ENCODE measurements around the gene STX2. TPM values are rescaled to one million over a fixed set of nuclear protein-coding genes. Genes with fewer than 3 reads are reported as not detected.
"Not testable (repeated sequence)": the region's sequence is repeated elsewhere in the genome, so short reads cannot be mapped to it uniquely, and the experiment has no call there.

The STX2 gene
- total and polyA plus RNA-seq, 3 experiments from 2014 or later = 10.7 to 23.0 (median 22.1) TPM

DNA sequence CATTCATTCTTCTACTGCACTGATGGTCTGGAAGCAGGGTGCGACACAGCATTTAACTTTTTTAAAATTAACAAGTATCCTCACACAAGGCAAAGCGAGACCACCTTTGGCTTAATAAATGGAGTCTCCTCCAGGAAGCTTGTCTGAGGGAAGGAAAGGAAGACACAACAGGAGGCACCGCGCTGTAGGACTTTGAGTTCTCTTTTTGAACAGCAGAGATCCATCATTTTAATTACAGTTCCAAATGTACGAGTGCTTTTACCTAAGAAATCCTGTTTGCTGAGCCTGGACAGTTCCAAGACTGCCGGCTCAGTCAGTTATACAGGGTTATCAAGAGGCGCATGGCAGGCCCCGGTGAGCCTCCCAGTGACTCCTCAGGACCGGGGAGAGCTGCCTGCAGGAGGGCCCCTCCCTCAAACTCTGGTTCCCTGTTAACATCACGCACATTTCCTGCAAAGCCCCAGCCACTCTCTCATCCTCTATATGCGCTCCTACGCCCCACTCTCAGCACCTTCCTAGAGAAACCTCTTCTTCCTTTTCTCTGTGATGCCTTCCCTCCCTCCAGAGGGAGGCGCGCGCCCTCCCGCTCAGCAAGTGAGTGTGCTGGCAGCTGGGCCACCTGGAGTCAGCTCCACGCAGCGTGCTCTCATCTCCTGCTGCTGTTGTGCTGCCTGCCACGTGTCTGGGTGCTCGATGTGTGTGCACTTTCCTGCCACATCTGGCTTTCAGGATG is 46.1 kb downstream of the STX2 start:
- Mint-ChIP-seq H3K27me3 (no peaks in the 10 kb centered on the region), H3K4me1 (peaks cover 9 to 16% (median 15%) of the 10 kb centered on the region in 3 donors), H3K9me3 (no peaks in the 10 kb centered on the region), H3K36me3 (peaks cover 12 to 73% (median 26%) of the 10 kb centered on the region in 3 donors), H3K27ac (peak overlapping the region in 1 of 8 donors; percentile 72), H3K4me3 (no peak overlapping the region)
- POLR2A ChIA-PET = no interaction called here
- Histone ChIP-seq H3K27me3 (ENCODE audit: insufficient read depth, low read length, poor library complexity, severe bottlenecking) (no peaks in the 10 kb centered on the region), H3K36me3 (ENCODE audit: insufficient read depth, low read length) (peaks cover 4% of the 10 kb centered on the region), H3K9me3 (ENCODE audit: low read length) (no peaks in the 10 kb centered on the region), H3K4me1 (ENCODE audit: insufficient read depth, low read length) (no peaks in the 10 kb centered on the region), H3K4me3 (ENCODE audit: low read length) (no peak overlapping the region), H3K27ac (ENCODE audit: low read depth, low read length) (no peak overlapping the region)
- DNase-seq = no peak
- CTCF ChIA-PET = no interaction called here

- Mint-ChIP-seq H3K4me1 (peaks cover under 1 to 2% (median 2%) of the 10 kb centered on the region in 3 donors), H3K27ac (no peak overlapping the region), H3K9me3 (peaks cover 0 to 2% (median 0%) of the 10 kb centered on the region in 5 donors), H3K27me3 (no peaks in the 10 kb centered on the region), H3K36me3 (peaks cover 20 to 70% (median 31%) of the 10 kb centered on the region in 3 donors), H3K4me3 (no peak overlapping the region)
- Histone ChIP-seq H3K9me3 (ENCODE audit: low read length) (no peaks in the 10 kb centered on the region), H3K27ac (ENCODE audit: low read depth, low read length) (no peak overlapping the region), H3K36me3 (ENCODE audit: insufficient read depth, low read length) (peaks cover 4% of the 10 kb centered on the region), H3K27me3 (ENCODE audit: insufficient read depth, low read length, poor library complexity, severe bottlenecking) (no peaks in the 10 kb centered on the region), H3K4me1 (ENCODE audit: insufficient read depth, low read length) (no peaks in the 10 kb centered on the region), H3K4me3 (ENCODE audit: low read length) (no peak overlapping the region)
- CTCF ChIA-PET = no interaction called here
- DNase-seq = no peak
- POLR2A ChIA-PET = no interaction called here
Measured at GRCh38 chr12:130791629-130792028, 47.4 kb downstream of the STX2 start.

DNA sequence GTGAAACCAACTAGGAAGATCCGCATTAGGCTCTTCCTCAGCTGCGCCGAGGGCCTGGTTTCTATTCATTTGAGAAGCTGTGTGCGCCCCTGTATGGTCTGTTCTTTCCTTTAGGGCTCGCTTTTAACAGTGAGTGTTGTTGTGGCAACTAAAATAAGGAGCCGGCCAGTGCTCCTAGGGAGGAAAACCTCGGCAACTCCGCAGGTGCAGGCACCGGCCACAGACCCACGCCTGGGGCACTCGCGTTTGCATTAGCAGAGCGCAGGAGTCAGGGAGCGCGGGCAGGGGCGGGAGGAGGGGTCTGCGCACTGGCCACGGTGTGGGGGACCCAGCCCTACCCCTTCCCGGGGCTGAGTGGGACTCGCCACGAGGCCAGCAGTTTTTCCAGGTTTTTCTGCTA is 50.5 kb downstream of the STX2 start:
- Mint-ChIP-seq H3K27ac (no peak overlapping the region), H3K4me1 (no peaks in the 10 kb centered on the region), H3K4me3 (no peak overlapping the region), H3K9me3 (peaks cover 7 to 17% (median 9%) of the 10 kb centered on the region in 5 donors), H3K27me3 (no peaks in the 10 kb centered on the region), H3K36me3 (peaks cover 44 to 71% (median 45%) of the 10 kb centered on the region in 3 donors)
- DNase-seq = no peak
- H3K4me3 ChIP-seq (ENCODE audit: low read length) = no peak overlapping the region
- H3K27me3 ChIP-seq (ENCODE audit: insufficient read depth, low read length, poor library complexity, severe bottlenecking) = no peaks in the 10 kb centered on the region
- H3K4me1 ChIP-seq (ENCODE audit: insufficient read depth, low read length) = no peaks in the 10 kb centered on the region
- H3K9me3 ChIP-seq (ENCODE audit: low read length) = peaks cover 9% of the 10 kb centered on the region
- ChIA-PET POLR2A (no interaction called here), CTCF (no interaction called here)
- H3K27ac ChIP-seq (ENCODE audit: low read depth, low read length) = no peak overlapping the region
- H3K36me3 ChIP-seq (ENCODE audit: insufficient read depth, low read length) = peaks cover 2% of the 10 kb centered on the region

GRCh38 chr12:130787445-130788410 is 51.3 kb downstream of the STX2 start:
- H3K36me3 Mint-ChIP-seq = peaks cover 42 to 69% (median 50%) of the 10 kb centered on the region in 3 donors

DNA sequence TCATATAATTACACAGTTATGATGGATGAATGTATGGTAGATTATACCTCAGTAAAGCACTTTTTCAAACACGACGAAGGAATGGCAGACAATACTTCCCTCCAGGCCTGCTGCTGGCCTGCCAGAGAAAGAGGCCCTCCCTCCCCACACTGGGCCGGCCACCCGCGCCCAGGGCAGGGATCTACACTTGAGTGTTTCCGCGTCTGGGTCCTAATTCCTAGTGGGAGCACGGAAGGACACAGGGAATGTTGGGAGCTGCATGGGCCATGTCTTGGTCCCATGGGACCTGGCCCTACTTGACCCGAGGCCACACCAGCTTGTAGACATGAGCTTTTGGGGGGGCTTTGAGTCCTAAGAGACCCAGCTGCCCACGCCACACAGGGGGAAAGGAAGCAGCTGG is 52.0 kb downstream of the STX2 start:
- ChIA-PET POLR2A (no interaction called here), CTCF (no interaction called here)

More at GRCh38 chr12:130787445-130788410, 51.3 kb downstream of the STX2 start:
- Mint-ChIP-seq H3K27ac (no peak overlapping the region), H3K27me3 (no peaks in the 10 kb centered on the region), H3K4me1 (no peaks in the 10 kb centered on the region), H3K4me3 (no peak overlapping the region), H3K9me3 (peaks cover 7 to 17% (median 11%) of the 10 kb centered on the region in 5 donors)
- H3K9me3 ChIP-seq (ENCODE audit: low read length) = peaks cover 9% of the 10 kb centered on the region
- H3K27me3 ChIP-seq (ENCODE audit: insufficient read depth, low read length, poor library complexity, severe bottlenecking) = no peaks in the 10 kb centered on the region
- H3K36me3 ChIP-seq (ENCODE audit: insufficient read depth, low read length) = no peaks in the 10 kb centered on the region
- CTCF ChIA-PET = no interaction called here
- no peak overlapping the region for H3K27ac ChIP-seq (ENCODE audit: low read depth, low read length)
- no peak overlapping the region for H3K4me3 ChIP-seq (ENCODE audit: low read length)
- POLR2A ChIA-PET = no interaction called here
- no peak for DNase-seq
- no peaks in the 10 kb centered on the region for H3K4me1 ChIP-seq (ENCODE audit: insufficient read depth, low read length)

GRCh38 chr12:130783110-130783715 is 55.8 kb downstream of the STX2 start:
- Histone ChIP-seq H3K4me1 (ENCODE audit: insufficient read depth, low read length) (no peaks in the 10 kb centered on the region), H3K27me3 (ENCODE audit: insufficient read depth, low read length, poor library complexity, severe bottlenecking) (no peaks in the 10 kb centered on the region), H3K4me3 (ENCODE audit: low read length) (no peak overlapping the region), H3K36me3 (ENCODE audit: insufficient read depth, low read length) (no peaks in the 10 kb centered on the region), H3K9me3 (ENCODE audit: low read length) (peaks cover 9% of the 10 kb centered on the region), H3K27ac (ENCODE audit: low read depth, low read length) (no peak overlapping the region)
- H3K36me3 Mint-ChIP-seq = peaks cover 37 to 46% (median 44%) of the 10 kb centered on the region in 3 donors
- no peak for DNase-seq
- ChIA-PET POLR2A (no interaction called here), CTCF (no interaction called here)
- no peak overlapping the region for H3K4me3 Mint-ChIP-seq
- H3K27me3 Mint-ChIP-seq = no peaks in the 10 kb centered on the region
- no peaks in the 10 kb centered on the region for H3K4me1 Mint-ChIP-seq
- peaks cover 7 to 17% (median 11%) of the 10 kb centered on the region in 5 donors for H3K9me3 Mint-ChIP-seq
- no peak overlapping the region for H3K27ac Mint-ChIP-seq

More for the DNA sequence above, 52.0 kb downstream of the STX2 start:
- no peak overlapping the region for H3K27ac Mint-ChIP-seq
- Histone ChIP-seq H3K36me3 (ENCODE audit: insufficient read depth, low read length) (no peaks in the 10 kb centered on the region), H3K4me1 (ENCODE audit: insufficient read depth, low read length) (no peaks in the 10 kb centered on the region), H3K27me3 (ENCODE audit: insufficient read depth, low read length, poor library complexity, severe bottlenecking) (no peaks in the 10 kb centered on the region), H3K4me3 (ENCODE audit: low read length) (no peak overlapping the region), H3K9me3 (ENCODE audit: low read length) (peaks cover 9% of the 10 kb centered on the region), H3K27ac (ENCODE audit: low read depth, low read length) (no peak overlapping the region)
- peaks cover 42 to 66% (median 52%) of the 10 kb centered on the region in 3 donors for H3K36me3 Mint-ChIP-seq
- DNase-seq = no peak
- H3K4me3 Mint-ChIP-seq = no peak overlapping the region
- H3K27me3 Mint-ChIP-seq = no peaks in the 10 kb centered on the region
- H3K4me1 Mint-ChIP-seq = no peaks in the 10 kb centered on the region
- H3K9me3 Mint-ChIP-seq = peaks cover 7 to 17% (median 11%) of the 10 kb centered on the region in 5 donors

- H3K27ac Mint-ChIP-seq; H3K4me1 ChIP-seq (ENCODE audit: insufficient read depth, low read length); H3K4me1 Mint-ChIP-seq; CTCF ChIA-PET; DNase-seq; H3K27me3 Mint-ChIP-seq; H3K27ac ChIP-seq (ENCODE audit: low read depth, low read length); H3K36me3 ChIP-seq (ENCODE audit: insufficient read depth, low read length); H3K27me3 ChIP-seq (ENCODE audit: insufficient read depth, low read length, poor library complexity, severe bottlenecking); H3K9me3 ChIP-seq (ENCODE audit: low read length); H3K4me3 ChIP-seq (ENCODE audit: low read length); H3K4me3 Mint-ChIP-seq; POLR2A ChIA-PET: not testable (repeated sequence)
- Mint-ChIP-seq H3K36me3 (peaks cover 31 to 41% (median 37%) of the 10 kb centered on the region in 3 donors), H3K9me3 (peaks cover 7 to 17% (median 11%) of the 10 kb centered on the region in 5 donors)
Measured at GRCh38 chr12:130782245-130782644, 56.8 kb downstream of the STX2 start.

Data from CD8-positive, alpha-beta memory T cell (primary cell).